Activated B cell treated with CpG ODN at 0.5 μM for 24 hours (primary cell): Measurements from ENCODE around the gene CNTRL. TPM values are rescaled to one million over a fixed set of nuclear protein-coding genes. Genes with fewer than 3 reads are reported as not detected.

Source experiments
- ATAC-seq: fragments of 200-7000 bp; cut with Tn5 transposase; one replicate; pipeline ENCODE4 v1.10.0; 2021; ENCODE audit warnings: low read depth, mild to moderate bottlenecking, moderate library complexity
- CTCF ChIA-PET: fragments of 350-600 bp; sonication (Branson Sonifier 250); formaldehyde crosslinking; loops from one replicate; lab custom pipeline; 2021; ENCODE audit warnings: antibody characterized with exemption; lab: Charles Lee
- POLR2A ChIA-PET: fragments of 350-600 bp; sonication (Branson Sonifier 250); formaldehyde crosslinking; loops from one replicate; lab custom pipeline; 2021; ENCODE audit warnings: antibody characterized with exemption; lab: Charles Lee
- DNase-seq: peaks from one replicate; pipeline ENCODE4 v3.0.0; 2022
- H3K27ac Mint-ChIP-seq: one replicate; pipeline ENCODE4 v1.8.0; 2020; ENCODE audit warnings: mixed read lengths
- H3K27me3 Mint-ChIP-seq: one replicate; pipeline ENCODE4 v1.8.0; 2021; ENCODE audit warnings: mixed read lengths
- H3K36me3 Mint-ChIP-seq: one replicate; pipeline ENCODE4 v1.8.0; 2021; ENCODE audit warnings: low read depth, mixed read lengths
- H3K4me1 Mint-ChIP-seq: one replicate; pipeline ENCODE4 v1.8.0; 2021; ENCODE audit warnings: mixed read lengths
- H3K4me3 Mint-ChIP-seq: one replicate; pipeline ENCODE4 v1.8.0; 2020; ENCODE audit warnings: mild to moderate bottlenecking, mixed read lengths
- H3K9me3 Mint-ChIP-seq: one replicate; pipeline ENCODE4 v1.8.0; 2020; ENCODE audit warnings: mixed read lengths
- CTCF ChIP-seq: fragments of 200-600 bp; IDR thresholded peaks from one replicate; pipeline ENCODE4 v1.8.0; 2022; ENCODE audit warnings: antibody characterized with exemption, mild to moderate bottlenecking
- intact Hi-C: fragments of 100-400 bp; cut with micrococcal nuclease; formaldehyde crosslinking; loops from one replicate; pipeline ENCODE4 v1.15.1; 2024
- total RNA-seq: library from RNA; stranded (reverse); gene quantifications from 2 replicates; pipeline ENCODE4 v1.2.3, GENCODE V29; 2022

Gene CNTRL
- total RNA-seq, 1 donor from 2014 or later, result 110 TPM

- POLR2A ChIA-PET, result interaction anchor here (0.6 kb wide), 1 partner anchor 32 kb away, joined by 3 read pairs; no protein-coding TSS in a partner anchor
- intact Hi-C loops, result no loop called here
- H3K4me1 Mint-ChIP-seq, result peaks cover 16% of the 10 kb centered on the region
- no peak for TF ChIP-seq CTCF
- ATAC-seq (no peak), DNase-seq (no peak)
- H3K4me3 Mint-ChIP-seq, result no peak overlapping the region
- H3K27me3 Mint-ChIP-seq, result no peaks in the 10 kb centered on the region
- CTCF ChIA-PET, result no interaction called here
- H3K36me3 Mint-ChIP-seq, result peaks cover 6% of the 10 kb centered on the region
- H3K9me3 Mint-ChIP-seq, result no peaks in the 10 kb centered on the region
- no peak overlapping the region for H3K27ac Mint-ChIP-seq
These were observed 147.9 kb downstream of the CNTRL start for GRCh38 chr9:121222524-121223171.

- intact Hi-C loops, result no loop called here
- H3K36me3 Mint-ChIP-seq, result peaks cover 3% of the 10 kb centered on the region
- H3K4me1 Mint-ChIP-seq, result peaks cover 9% of the 10 kb centered on the region
- H3K27me3 Mint-ChIP-seq, result no peaks in the 10 kb centered on the region
- DNase-seq, result no peak
- no peak for TF ChIP-seq CTCF
- no peak for ATAC-seq
- H3K4me3 Mint-ChIP-seq, result no peak overlapping the region
- ChIA-PET CTCF (no interaction called here), POLR2A (no interaction called here)
- no peaks in the 10 kb centered on the region for H3K9me3 Mint-ChIP-seq
- H3K27ac Mint-ChIP-seq, result no peak overlapping the region
These were observed 150.5 kb downstream of the CNTRL start for GRCh38 chr9:121225240-121225639.

- Mint-ChIP-seq H3K9me3 (no peaks in the 10 kb centered on the region), H3K4me1 (peaks cover 5% of the 10 kb centered on the region), H3K4me3 (no peak overlapping the region), H3K27me3 (no peaks in the 10 kb centered on the region), H3K27ac (no peak overlapping the region), H3K36me3 (peaks cover 6% of the 10 kb centered on the region)
- ChIA-PET CTCF (interaction anchor here (1.3 kb wide), 1 partner anchor 13 kb away, joined by 4 read pairs; no protein-coding TSS in a partner anchor), POLR2A (no interaction called here)
- ATAC-seq (no peak), DNase-seq (no peak)
- no peak for TF ChIP-seq CTCF
- intact Hi-C loops, result no loop called here
These were observed 151.4 kb downstream of the CNTRL start for GRCh38 chr9:121226175-121226574.

Other genes with a start within 250 kb of the CNTRL start
- gene PSMD5, start 232.0 kb upstream of the CNTRL start, total RNA-seq, result 34.8 and 38.9 TPM in 2 replicates
- 50.2 and 55.3 TPM in 2 replicates for gene PHF19, start 197.8 kb upstream of the CNTRL start, total RNA-seq
- gene TRAF1, start 148.2 kb upstream of the CNTRL start, total RNA-seq, result 115 and 130 TPM in 2 replicates
- 3.2 and 3.5 TPM in 2 replicates for gene C5, start 24.7 kb upstream of the CNTRL start, total RNA-seq
- 55.9 and 63.8 TPM in 2 replicates for gene RAB14, start 126.9 kb downstream of the CNTRL start, total RNA-seq
- 21.9 and 26.5 TPM in 2 replicates for gene GSN, start 193.2 kb downstream of the CNTRL start, total RNA-seq